Stimulated activated CD8-positive, alpha-beta memory T cell treated with anti-CD3 and anti-CD28 coated beads, Interleukin-4, amount 100 ng/mL, for 24 hours (primary cell): Measurements from ENCODE around the gene DCAF11.

Experiments used
- DNase-seq: peaks from one replicate; pipeline ENCODE4 v3.0.0-alpha.2; 2020; ENCODE audit warnings: low read depth

DCAF11 gene

DNA sequence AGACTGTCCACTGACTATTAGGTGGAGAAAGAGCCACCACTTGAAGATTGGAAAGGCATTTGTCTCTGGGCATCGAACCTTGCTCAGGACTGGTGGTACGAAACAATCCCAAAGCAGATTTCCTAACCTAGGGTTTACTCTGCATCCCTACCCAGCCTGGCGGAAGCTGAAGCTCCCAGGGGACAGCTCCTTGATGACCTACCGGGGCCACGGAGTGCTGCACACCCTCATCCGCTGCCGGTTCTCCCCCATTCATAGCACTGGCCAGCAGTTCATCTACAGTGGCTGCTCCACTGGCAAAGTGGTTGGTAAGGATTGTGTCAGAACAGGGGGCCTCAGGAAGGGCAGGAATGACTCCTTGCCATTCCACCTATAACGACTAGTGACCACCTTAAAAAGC lies 6.6 kb downstream of the DCAF11 start:
- no peak for DNase-seq

DNA sequence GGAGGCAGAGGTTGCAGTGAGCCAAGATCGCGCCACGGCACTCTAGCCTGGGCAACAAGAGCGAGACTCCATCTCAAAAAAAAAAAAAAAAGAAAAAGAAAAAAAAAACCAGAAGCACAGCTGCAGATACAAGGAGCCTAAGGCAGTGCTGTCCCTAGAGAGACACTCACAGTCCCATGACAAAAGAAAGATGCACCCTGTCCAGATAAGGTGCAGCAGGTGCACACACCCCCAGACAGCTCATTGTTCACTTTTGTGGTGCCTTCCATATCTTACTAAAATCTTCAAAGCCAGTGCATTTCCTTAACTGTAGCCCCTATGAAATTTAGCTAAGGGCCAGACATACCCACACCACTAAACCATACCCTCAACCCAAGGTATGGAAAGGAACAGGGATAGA lies 7.8 kb downstream of the DCAF11 start:
- no peak for DNase-seq

GRCh38 chr14:24122898-24123297 lies 8.3 kb downstream of the DCAF11 start:
- no peak for DNase-seq

- no peak for DNase-seq
Measured at GRCh38 chr14:24123424-24124417, 9.1 kb downstream of the DCAF11 start.

DNA sequence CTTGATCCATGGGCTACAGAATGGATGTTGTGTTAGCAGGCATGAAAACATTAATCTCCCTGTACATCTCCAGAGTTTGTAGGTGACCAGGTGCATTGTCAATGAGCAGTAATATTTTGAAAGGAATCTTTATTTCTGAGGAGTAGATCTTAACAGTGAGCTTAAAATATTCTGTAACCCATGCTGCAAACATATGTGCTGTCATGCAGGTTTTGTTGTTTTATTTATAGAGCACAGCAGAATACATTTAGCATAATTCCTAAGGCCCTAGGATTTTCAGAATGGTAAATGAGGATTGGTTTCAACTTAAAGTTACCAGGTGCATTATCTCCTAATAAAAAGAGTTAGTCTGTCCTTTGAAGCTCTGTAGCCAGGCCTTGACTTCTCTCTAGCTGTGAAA lies 12.4 kb downstream of the DCAF11 start:
- no peak for DNase-seq

DNA sequence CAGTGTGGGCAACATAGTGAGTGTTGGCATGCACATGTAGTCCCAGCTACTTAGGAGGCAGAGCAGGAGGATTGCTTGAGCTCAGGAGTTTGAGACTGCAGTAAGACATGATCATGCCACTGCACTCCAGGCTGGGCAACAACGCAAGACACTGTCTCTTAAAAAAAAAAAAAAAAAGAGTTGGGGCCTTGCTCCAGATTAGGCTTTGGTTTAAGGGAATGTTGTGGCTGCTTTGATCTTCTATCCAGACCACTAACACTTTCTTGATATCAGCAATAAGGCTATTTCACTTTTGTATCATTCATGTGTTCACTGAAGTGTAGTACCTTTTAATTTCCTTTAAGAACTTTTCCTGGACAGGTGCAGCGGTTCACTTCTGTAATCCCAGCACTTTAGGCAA lies 13.1 kb downstream of the DCAF11 start:
- DNase-seq = no peak

DNA sequence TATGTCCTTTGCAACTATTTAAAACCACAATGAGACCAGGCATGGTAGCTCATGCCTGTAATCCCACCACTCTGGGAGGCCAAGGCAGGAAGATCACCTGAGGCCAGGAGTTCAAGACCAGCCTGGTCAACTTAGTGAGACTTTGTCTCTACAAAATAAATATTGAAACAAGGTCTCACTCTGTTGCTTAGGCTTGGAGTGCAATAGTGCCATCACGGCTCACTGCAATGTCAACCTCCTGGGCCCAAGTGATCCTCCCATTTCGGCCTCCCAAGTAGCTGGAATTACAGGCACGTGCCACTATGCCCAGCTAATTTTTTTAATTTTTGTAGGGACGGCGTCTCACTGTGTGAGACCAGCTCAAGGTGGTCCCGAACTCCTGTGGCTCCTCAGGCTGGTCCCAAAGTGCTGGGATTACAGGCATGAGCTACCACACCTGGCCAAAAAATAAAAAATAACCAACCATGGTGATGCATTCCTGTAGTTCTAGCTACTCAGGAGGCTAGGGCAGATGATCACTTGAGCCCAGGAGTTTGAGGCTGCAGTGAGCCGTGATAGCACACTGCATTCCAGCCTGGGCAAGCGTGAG lies 14.9 kb downstream of the DCAF11 start:
- no peak for DNase-seq

DNA sequence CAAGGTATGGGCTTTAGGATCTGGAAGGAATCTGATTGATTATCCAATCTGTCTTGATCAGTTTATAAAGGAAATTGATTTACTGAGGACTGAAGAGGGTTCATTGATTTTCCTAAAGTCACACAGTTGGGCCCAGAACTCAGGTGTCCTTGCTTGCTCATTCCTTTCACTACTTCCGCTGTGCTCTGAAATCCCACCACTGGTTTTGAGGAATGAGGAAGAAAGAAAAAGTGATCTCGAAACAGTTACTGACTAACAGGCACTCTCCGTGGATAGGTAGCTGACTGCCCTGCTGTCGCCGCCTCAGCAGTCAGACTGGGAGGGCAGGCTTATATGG lies 15.8 kb downstream of the DCAF11 start, which contains the start of gene FITM1:
Gene FITM1, plus strand, starts transcription at position 280 of the 337 bp plus-strand sequence. CDS start 905 bp downstream, outside the sequence.
- DNase-seq = no peak

DNA sequence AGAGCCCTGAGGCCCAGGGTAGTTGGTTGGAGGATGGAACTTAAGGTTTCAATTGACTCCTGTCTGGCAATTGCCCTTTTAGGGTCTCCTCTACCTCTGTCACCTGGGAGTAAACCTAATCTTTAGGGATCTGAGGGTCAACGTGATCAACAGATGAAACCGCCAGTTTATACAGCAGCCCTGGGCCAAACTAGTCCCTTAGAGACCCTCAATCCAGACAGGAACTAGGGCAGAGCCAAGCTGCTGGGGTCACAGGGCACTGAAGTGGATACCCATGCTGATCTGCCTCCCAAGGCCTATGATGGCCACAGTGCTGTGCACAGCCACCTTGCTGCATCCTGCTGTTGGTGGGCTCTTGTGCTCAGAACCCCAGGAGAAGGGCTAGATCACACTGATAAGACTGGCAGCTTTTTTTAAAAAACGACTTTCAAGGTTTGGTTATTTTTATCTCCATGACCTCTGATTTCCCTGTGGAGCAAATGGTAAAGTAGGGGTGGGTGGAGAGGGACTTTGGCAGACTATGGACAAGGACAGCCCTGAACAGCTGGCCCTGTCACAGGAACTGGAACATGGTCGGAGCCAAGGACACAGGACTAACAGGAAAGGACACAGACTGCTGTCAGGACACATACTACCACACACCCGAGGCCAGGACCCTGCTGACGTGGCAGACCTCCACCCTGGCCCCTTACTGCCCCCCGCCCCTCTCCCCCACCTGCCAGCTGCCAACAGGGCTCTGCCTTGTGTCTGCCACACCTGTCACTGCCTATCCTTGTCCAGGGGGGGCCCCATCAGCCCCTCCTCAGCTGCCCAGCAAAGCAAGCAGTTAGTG lies 16.4 kb downstream of the DCAF11 start:
- DNase-seq = no peak

- no peak for DNase-seq
Measured at GRCh38 chr14:24131549-24131966, 17.0 kb downstream of the DCAF11 start.

DNA sequence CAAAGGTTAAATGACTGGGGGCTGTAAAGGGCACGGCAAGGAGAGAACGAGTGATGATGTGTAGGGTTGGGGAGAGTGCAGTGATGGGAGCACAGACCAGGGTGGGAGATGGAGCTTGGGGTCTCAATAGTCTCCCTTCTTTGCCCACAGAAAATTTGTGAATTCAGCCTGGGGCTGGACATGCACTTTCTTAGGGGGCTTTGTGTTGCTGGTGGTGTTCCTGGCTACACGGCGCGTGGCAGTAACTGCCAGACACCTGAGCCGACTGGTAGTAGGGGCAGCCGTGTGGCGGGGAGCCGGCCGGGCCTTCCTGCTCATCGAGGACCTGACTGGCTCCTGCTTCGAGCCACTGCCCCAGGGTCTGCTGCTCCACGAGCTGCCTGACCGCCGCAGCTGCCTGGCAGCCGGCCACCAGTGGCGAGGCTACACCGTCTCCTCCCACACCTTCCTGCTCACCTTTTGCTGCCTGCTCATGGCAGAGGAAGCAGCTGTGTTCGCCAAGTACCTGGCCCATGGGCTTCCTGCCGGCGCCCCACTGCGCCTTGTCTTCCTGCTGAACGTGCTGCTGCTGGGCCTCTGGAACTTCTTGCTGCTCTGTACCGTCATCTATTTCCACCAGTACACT lies 17.6 kb downstream of the DCAF11 start:
- no peak for DNase-seq

- no peak for DNase-seq
Measured at GRCh38 chr14:24132976-24133375, 18.4 kb downstream of the DCAF11 start.

DNA sequence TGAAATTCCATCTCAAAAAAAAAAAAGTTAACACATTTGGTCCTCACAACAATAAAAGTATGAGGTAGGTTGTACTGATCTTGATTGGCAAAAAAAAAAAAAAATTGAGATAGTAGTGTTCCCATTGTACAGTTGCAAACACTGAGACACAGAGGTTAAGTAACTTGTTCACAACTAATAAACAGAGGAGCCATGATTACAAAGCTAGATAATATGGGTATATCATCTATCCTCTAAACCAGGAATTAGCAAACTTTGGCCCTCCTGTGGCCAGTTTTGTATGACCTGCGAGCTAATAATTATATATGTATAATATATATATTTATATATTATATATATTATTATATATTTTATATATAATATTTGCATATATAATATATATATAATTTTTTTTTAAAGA lies 19.2 kb downstream of the DCAF11 start:
- no peak for DNase-seq

DNA sequence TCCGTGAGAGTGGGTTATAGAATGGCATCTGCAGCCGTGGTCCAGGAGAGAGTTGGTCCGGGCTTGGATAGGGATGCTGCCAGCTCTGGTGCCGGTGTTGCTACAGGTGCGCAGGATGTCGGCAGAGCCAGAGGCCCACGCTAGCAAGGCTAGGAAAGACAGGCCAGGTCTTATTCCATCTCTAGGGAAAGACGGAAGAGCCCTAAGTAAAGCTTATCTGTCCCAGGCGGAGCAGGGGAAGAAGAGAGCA lies 20.9 kb downstream of the DCAF11 start:
- no peak for DNase-seq

- peak; percentile 89 for DNase-seq
Measured at GRCh38 chr14:24135834-24136683, 21.5 kb downstream of the DCAF11 start, which contains the start of gene PSME1. TSS of gene PSME1 (plus strand) at chr14:24136194. CDS start at chr14:24136263, 69 bp downstream.

GRCh38 chr14:24136684-24137528 lies 22.3 kb downstream of the DCAF11 start:
- no peak for DNase-seq

GRCh38 chr14:24137529-24138395 lies 23.2 kb downstream of the DCAF11 start:
- no peak for DNase-seq

- no peak for DNase-seq
Measured at GRCh38 chr14:24138396-24139271, 24.1 kb downstream of the DCAF11 start.
